Activated gamma-delta T cell (primary cell): ENCODE data around the gene INCENP.
"Not testable (repeated sequence)": the region's sequence is repeated elsewhere in the genome, so short reads cannot be mapped to it uniquely, and the experiment has no call there.

ENCODE experiments used
- DNase-seq: peaks from one replicate; lab custom pipeline; 2025; lab: John Stamatoyannopoulos, UW

Gene INCENP

GRCh38 chr11:62171261-62171723 lies 47.5 kb downstream of the INCENP start:
- DNase-seq = no peak

- DNase-seq = no peak
These were observed 48.5 kb downstream of the INCENP start for GRCh38 chr11:62172294-62172693.

- DNase-seq = no peak
These were observed 53.0 kb downstream of the INCENP start for GRCh38 chr11:62176766-62177165.

- DNase-seq = no peak
These were observed 56.2 kb downstream of the INCENP start for GRCh38 chr11:62179995-62180394.

GRCh38 chr11:62181097-62181496 lies 57.3 kb downstream of the INCENP start:
- DNase-seq = no peak

GRCh38 chr11:62182147-62182891 lies 58.5 kb downstream of the INCENP start:
- DNase-seq = no peak

GRCh38 chr11:62186195-62186594 lies 62.4 kb downstream of the INCENP start:
- DNase-seq = no peak

GRCh38 chr11:62190011-62190410 lies 66.2 kb downstream of the INCENP start, which contains the start of gene SCGB1D1:
Gene SCGB1D1 (plus strand): TSS chr11:62190216. CDS start chr11:62190285, 69 bp downstream.
- DNase-seq = no peak

GRCh38 chr11:62193952-62194351 lies 70.1 kb downstream of the INCENP start:
- no peak for DNase-seq

- not testable (repeated sequence) for DNase-seq
These were observed 71.2 kb downstream of the INCENP start for GRCh38 chr11:62195010-62195409.

GRCh38 chr11:62195945-62196344 lies 72.1 kb downstream of the INCENP start:
- no peak for DNase-seq

GRCh38 chr11:62197400-62197799 lies 73.6 kb downstream of the INCENP start:
- not testable (repeated sequence) for DNase-seq

GRCh38 chr11:62201376-62201775 lies 77.6 kb downstream of the INCENP start:
- no peak for DNase-seq
